Choroid plexus epithelial cell (primary cell): ENCODE data around the gene KMT2B.

Experiments
- DNase-seq: peaks from one replicate; pipeline ENCODE4 v3.0.0-alpha.2; 2010; ENCODE audit warnings: low read depth
- H3K4me3 ChIP-seq: 2 replicates; pipeline ENCODE4 v1.5.1; 2011; ENCODE audit warnings: low read depth, mild to moderate bottlenecking, control low read depth, low read length, moderate library complexity
- TF ChIP-seq, protein P1 (sequence below): conservative IDR thresholded peaks from 2 replicates; pipeline ENCODE4 v1.5.1; 2011; ENCODE audit warnings: low read depth, mild to moderate bottlenecking, control low read depth, inconsistent platforms, low read length, moderate library complexity

The KMT2B gene

GRCh38 chr19:35754370-35755130 is 36.7 kb downstream of the KMT2B start:
- TF ChIP-seq, protein P1, sequence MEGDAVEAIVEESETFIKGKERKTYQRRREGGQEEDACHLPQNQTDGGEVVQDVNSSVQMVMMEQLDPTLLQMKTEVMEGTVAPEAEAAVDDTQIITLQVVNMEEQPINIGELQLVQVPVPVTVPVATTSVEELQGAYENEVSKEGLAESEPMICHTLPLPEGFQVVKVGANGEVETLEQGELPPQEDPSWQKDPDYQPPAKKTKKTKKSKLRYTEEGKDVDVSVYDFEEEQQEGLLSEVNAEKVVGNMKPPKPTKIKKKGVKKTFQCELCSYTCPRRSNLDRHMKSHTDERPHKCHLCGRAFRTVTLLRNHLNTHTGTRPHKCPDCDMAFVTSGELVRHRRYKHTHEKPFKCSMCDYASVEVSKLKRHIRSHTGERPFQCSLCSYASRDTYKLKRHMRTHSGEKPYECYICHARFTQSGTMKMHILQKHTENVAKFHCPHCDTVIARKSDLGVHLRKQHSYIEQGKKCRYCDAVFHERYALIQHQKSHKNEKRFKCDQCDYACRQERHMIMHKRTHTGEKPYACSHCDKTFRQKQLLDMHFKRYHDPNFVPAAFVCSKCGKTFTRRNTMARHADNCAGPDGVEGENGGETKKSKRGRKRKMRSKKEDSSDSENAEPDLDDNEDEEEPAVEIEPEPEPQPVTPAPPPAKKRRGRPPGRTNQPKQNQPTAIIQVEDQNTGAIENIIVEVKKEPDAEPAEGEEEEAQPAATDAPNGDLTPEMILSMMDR = peak; percentile 1
- peak; percentile 28 for DNase-seq
- H3K4me3 ChIP-seq = no peak overlapping the region

GRCh38 chr19:35755131-35755549 is 37.3 kb downstream of the KMT2B start:
- TF ChIP-seq, protein P1 = no peak
- peak overlapping the region; percentile 82 for H3K4me3 ChIP-seq
- DNase-seq = no peak

DNA sequence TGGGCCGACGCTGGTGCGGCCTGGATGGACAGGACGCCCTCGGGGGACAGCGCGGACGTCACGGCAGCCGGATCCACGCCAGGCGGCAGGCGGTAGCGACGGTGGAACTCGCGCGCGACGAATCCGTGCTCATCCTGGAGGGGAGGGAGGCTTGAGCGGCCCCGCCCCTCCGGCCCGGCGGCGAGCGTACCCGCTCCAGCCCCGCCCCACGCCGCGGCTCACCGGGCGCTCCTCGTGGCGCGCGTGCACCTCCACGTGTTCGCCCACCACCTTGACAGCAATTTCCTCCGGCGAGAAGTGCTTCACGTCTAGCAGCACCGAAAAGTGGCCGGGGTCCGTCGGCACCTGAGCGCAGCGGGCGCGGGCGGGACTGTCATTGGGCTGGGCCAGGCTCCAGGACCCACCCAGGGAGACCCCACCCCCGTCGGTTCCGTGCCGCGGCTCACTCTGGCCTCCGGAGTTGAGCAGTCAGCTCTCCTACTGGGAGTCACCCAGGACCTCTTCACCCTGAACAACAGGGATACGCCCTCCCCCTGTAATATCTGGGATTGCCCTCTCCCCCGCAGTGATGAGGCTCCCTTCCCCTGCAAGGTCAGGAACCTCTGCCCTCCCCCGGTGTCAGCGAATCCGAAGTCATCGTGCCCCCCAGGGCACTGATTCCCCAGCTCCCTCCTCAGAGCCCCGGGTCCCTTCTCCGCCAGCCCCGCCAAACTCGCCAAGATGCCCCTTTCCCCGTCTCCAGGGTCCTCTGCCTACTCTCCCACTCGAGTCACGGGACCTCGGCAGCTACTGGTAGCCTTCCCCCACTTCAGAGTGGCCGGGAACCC is 38.0 kb downstream of the KMT2B start:
- DNase-seq = peak; percentile 87
- TF ChIP-seq, protein P1 = no peak
- peak overlapping the region; percentile 82 for H3K4me3 ChIP-seq

DNA sequence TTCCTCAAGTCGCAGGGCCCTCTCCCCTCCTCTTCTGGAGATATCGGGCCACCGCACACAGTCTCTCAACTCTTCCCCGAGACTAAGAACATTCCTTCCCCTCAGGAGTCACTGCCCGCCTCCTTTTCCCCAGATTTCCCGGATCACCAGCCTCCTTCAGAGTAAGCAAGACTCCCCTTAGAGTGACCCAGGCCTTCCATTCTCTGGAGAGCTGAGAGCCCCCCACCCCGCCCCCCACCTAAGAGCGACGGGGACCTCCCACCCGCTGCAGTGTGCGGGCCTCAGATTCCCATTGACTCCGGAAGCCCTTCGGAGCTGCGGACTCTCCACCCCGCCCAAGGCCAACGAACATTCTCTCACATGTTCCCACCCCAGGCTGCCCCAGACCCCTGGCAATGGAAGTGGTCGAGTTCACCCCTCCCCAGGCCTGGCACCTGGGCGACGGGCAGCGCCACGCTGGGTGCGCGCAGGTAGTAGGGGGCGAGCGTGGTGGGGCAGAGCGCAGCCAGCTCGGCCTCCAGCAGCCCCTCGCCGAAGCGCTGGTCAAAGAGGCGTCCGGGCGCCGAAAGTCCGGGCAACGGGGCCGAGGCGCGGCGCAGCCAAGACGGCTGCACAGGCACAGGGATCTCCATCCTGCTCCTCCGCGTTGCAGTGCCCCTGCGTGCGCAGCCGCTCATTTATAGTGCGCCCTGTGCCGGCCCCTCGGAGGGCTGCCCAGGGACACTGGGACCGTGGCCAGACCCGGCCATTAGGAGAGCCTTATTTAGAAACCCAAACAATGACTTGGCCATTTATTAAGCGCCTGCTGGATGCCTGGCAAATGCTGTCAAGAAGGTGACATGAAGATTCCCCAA is 38.8 kb downstream of the KMT2B start, which contains the start of gene HSPB6:
HSPB6 (minus strand) TSS at position 653 of the 854 bp plus-strand sequence; CDS start at position 632, 21 bp downstream.
- peak; percentile 86 for DNase-seq
- TF ChIP-seq, protein P1 = no peak
- H3K4me3 ChIP-seq = peak within 1 kb of the TSS; percentile 82

- peak overlapping the region; percentile 82 for H3K4me3 ChIP-seq
- DNase-seq = peak; percentile 99
- TF ChIP-seq, protein P1 = no peak
Measured at GRCh38 chr19:35757231-35757748, 39.5 kb downstream of the KMT2B start.
